Measurements from ENCODE around the gene PML.
A peak's percentile ranks its signal among the peaks of the same experiment; 100 is the strongest.
"Not testable (repeated sequence)": the region's sequence is repeated elsewhere in the genome, so short reads cannot be mapped to it uniquely, and the experiment has no call there.

Gene PML

DNA sequence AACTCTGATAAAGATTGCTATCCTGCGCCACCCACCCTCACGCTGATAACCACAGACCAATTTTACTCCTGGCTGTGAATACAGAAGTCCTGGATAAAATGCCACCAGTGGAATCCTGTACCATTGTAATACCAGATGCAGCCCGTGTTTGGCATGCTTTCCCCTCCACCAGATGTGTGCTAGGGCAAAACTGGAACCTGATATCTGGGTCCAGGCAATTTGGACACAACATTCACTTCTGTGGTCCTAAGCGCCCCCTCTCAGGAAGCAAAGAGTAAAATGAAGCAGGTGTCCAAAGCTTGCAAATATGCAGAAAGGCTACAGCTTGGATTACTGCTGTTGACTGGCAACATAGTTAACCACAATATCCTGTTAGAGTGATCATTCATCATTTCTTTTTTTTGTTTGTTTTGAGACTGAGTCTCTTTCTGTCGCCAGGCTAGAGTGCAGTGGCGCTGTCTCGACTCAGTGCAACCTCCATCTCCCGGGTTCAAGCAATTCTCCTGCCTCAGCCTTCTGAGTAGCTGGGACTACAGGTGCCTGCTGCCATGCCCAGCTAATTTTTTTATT is 35.4 kb upstream of the PML start:
- DNase-seq, result peak; percentile 49

DNA sequence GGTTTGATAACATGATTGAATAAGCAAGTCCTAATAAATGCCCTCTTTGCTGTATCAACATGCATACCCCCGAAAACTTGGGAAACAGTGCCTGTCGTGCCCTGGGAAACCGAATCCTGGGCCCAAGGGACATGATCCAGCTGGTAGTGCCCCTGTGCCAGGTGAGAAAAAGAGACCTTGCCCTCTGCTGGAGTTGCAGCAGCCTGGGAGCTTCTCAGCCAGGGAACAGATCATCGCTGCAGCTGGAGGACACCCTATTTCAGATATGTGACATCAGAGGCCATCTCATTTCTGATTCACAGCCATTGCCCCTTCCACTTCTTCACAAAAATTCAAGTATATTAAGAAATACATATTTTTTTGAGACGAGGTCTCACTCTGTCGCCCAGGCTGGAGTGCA is 34.7 kb upstream of the PML start:
- peak; percentile 7 for DNase-seq

DNA sequence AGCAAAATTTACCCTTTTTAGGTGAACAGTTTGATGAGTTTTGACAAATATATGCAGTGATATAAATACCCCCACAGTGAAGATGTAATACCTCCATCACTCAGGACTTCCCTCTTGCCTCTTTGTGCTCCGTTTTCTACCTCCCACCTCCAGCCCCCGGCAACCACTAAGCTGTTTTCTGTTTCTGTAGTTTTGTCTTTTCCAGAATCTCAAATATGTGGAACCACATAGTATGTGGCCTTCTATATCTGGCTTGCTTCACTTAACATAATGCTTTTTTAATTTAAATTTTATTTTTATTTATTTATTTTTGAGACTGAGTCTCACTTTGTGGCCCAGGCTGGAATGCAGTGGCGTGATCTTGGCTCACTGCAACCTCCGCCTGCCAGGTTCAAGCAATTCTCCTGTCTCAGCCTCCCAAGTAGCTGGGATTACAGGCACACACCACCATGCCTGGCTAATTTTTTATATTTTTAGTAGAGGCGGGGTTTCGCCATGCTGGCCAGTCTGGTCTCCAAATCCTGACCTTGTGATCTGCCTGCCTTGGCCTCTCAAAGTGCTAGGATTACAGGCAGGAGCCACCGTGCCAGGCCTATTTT is 33.9 kb upstream of the PML start:
- DNase-seq, result peak; percentile 6

GRCh38 chr15:73962433-73962832 is 32.1 kb upstream of the PML start:
- no peak for DNase-seq

GRCh38 chr15:73964736-73965093 is 29.8 kb upstream of the PML start:
- peak; percentile 71 for DNase-seq

DNA sequence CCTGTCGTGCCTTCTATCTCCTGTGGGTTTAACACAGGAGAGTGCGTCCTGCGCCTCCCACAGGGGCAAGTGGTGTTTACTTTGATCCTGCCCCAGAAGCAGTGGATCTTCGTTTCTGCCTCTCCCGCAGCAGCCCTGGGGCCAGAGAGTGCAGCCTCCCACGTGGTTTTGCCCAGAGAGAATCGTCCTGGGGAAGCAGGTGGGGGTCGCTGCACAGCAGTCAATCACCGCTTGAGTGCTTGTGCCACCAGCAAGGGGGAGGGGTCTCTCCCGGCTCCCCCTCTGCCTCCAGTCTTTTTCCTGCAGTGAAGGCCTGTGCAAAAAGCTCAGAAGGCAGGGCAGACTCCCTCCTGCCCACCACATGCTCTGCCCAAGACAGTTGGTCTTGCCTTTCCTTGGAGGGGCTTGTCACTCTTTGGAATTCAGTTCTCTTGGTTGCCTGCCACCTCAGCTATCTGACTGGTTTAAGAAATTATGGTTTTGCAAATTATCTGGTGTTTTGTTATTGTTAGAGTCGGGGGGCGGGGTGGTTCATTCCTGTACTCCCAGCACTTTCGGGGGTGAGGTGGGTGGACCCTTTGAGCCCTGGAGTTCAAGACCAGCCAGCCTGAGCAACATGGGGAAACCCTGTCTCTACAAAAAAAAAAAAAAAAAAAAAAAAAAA is 29.3 kb upstream of the PML start:
- peak; percentile 20 for DNase-seq

GRCh38 chr15:73965758-73966113 is 28.8 kb upstream of the PML start:
- DNase-seq, result peak; percentile 11

DNA sequence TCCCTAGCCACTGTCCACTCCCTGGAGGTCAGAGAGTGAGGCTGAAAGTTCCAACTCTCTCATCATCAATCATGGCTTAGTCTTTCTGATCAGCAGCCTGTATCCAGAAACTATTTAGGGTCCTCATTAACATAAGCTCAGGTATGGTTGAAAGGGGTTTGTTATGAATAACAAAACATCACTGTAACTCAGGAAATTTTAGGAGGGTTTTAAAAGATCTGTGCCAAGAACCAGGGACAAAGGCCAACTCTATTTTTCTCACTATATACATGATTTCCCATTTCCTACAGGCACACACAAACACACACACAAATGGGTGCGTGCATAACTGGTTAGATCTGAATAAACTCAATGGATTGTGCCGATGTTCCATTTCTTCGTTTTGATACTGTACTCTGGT is 26.1 kb upstream of the PML start:
- no peak for DNase-seq

DNA sequence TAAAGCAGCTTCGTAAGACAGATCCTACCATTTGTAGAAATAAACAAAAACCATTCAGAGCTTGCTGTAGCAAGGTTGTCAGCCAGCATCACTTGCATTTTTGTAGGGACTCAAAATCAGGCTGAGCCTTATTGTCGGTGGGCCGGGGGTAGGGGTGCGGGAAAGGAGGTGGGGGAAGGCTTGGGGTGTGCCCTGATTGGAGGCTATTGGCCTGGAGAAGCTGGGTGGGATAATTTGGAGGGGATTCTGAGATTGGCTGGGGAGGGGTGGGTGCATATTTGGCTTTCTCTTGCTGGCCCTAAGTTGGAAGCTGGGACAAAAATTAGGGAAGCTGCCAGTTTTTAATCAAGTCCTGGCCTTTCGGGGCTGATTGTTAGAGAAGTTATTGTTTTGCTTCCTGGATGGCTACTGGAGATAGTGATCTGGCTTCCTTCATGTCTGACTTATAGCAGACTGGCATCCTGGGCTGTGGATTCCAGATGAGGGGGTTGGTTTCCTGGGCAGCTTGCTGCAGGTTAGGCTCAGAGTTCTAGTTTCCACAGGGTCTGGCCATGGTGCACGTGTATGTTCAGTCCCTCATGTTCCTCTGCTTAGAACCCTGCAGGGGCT is 25.3 kb upstream of the PML start:
- peak; percentile 17 for DNase-seq

DNA sequence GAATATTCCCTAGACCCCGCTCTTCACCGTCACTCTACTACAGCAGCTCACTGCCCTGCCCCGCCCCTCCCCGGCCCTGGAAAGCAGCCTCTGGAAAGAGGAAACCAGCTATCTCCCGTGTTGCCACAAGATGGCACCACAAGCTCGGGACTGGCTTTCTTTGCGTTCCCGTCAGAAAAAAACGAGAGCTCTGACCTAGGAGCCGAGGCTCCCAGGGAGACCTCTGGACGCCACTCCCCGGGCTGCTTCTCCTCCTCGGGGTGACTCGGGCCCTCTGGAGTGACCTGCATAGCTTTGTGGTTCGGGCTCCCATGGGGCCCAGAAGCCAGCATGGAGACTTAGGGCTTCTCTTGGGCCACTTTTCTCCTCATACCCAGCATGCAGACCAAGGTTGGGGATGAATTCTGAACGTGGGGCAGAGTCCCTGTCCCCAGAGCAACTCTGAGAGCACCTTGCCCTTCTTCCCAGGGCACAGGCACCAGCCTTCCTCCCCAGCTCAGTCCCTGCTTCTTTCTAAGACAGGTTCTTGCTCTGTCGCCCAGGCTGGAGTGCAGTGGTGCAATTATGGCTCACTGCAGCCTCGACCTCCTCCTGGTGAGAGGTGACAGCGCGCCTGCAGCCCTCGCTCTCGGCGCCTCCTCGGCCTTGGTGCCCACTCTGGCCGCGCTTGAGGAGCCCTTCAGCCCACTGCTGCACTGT is 21.4 kb upstream of the PML start:
- peak; percentile 92 for DNase-seq

- DNase-seq, result not testable (repeated sequence)
Observed at GRCh38 chr15:73973683-73974200, 20.8 kb upstream of the PML start.

GRCh38 chr15:73975440-73976125 is 18.9 kb upstream of the PML start:
- DNase-seq, result not testable (repeated sequence)

GRCh38 chr15:73978896-73979295 is 15.6 kb upstream of the PML start:
- no peak for DNase-seq

DNA sequence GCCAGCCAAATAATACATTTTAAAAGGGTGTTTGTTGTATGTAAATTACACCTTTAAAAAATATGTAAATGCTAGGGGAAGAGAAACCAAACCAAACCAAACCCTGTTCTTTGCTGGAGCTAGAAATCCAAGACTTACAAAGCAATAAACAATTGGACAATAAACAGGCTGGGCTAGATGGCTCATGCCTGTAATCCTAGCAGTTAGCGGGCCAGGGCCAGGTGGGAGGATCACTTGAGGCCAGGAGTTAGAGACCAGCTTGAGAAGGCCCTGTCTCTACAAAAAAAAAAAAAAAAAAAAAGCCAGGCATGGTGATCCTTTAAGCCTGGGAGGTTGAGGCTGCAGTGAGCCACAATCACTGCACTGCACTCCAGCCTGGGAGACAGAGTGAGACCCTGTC is 14.9 kb upstream of the PML start:
- DNase-seq, result no peak

GRCh38 chr15:73981761-73982221 is 12.7 kb upstream of the PML start:
- DNase-seq, result no peak

GRCh38 chr15:73982222-73982962 is 12.1 kb upstream of the PML start:
- peak; percentile 91 for DNase-seq

DNA sequence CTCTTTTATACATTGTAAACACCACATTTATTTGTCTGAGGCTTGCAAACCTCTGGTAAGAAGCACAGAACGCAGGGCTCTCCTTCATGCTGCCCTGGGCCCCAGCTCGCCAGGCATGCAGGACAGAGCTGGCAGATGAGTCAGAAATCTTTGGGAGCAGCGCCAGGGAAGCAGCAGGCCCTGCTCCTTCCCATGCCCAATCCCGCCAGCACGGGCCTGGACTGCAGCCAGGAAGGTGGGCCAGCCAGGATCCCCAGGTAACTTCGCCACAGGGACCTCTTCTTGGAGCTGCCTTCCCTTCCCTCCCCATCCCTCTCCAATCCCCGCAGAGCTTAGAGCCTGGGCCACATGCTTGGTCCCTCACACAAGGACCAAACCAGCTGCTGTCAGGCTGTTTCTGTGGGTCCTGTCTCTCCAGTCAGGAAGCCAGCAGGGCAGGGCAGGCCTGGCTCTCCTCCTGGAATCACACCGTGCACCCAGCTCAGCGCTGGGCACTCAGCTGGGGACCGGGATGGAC is 11.2 kb upstream of the PML start:
- DNase-seq, result peak; percentile 62

DNA sequence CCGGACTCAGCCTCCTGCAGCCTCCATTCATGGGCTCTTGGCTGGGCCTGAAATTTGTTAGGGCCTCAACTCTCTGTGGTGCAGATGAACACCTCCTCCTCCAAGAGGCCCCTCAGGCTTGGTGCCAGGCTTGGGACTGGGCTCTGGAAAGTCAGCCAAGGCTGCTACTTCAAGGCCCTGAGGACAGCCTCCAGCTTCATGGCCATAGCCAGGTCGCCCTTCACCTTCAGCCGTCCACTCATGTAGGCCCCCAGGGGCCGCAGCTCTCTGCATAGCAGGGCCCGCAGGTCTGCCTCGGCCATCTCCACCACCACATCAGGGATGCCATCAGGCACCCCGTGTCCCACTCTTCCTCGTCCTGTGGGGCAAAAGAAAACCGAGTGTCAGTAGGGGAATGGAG is 10.7 kb upstream of the PML start:
- no peak for DNase-seq

DNA sequence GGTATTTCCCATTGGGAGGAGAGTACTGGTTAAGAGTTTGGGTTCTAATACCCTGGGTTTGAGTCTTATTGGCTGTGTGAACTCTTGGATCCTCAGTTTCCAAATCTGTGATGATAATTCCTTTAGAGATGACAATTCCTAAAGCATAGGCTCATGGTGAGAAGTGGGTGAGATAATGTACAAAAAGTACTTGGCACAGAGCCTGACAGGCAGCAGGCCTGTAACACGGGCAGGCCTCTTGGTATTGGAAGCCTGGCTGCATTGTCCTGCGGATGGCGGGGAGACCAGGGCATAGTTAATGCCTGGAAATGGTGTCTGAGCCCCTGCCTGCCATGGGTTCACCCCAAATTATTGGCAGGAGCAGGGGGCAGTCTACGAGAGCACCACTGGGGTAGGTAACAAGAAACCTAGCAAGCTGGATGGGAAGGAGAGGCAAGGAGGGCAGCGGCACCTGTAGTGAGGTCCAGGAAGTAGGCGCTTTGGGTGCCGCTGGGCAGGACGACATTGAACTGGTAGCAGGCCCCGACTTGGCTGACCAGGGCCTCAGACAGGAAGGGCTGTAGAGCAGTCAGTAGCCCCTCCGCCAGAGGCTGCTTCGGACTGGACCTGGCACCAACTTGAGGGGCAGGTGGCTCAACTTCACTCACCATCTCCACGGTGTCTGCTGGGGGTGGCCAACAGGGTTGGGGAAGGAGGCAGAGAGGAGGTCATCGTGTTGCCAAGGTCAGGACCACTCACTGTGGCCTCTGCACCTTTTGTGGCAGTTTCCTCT is 10.1 kb upstream of the PML start:
- DNase-seq, result no peak

DNA sequence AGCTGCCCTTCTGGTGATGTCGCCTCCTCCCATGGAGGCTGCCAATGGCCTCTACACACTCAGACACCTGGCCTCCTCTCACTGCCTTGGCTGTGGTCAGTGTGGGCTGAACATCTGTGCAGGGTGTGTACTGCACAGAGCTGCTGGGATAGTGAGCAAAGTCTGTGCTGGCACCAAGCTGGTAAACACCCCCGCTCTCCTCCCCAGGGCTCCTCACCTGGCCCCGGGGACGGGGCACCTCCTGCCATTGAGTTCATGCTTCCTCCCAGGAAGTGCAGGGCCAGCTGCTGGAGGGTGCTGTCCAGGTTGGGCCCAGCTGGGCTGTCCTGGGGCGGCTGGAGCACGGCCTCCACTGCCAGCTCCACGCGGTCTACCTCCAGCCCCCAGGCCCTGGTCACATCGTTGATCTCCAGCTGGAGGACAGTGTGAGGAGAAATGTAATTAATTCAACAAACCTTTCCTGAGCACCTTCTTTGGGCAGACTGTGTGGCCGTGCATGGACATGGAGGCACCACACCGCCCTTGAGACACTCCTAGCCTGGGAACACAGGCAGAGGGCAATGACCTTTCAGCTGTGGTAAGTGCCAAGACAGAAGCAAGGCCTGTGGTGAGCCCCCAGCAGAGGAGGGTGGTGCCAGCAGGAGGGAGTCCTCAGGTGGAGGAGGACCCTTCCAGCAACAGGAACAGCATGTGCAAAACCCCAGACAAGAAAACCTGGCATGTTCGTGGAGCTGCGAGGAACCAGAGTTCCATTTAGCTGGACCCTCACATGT is 9.2 kb upstream of the PML start:
- DNase-seq, result no peak
